Lung (tissue), 12 donors: Measurements from ENCODE around the gene SAP30. TPM values are rescaled to one million over a fixed set of nuclear protein-coding genes. Genes with fewer than 3 reads are reported as not detected.
A peak's percentile ranks its signal among the peaks of the same experiment; 100 is the strongest.

ENCODE experiments used
- ATAC-seq: fragments of 200-7000 bp; cut with Tn5 transposase; one replicate; pipeline ENCODE4 v1.9.1; 2020; ENCODE audit warnings: moderate number of reproducible peaks; ENCODE audit not compliant: insufficient read depth, low FRiP score
- DNase-seq, 3 donors: peaks; one replicate each; pipeline ENCODE4 v3.0.0-alpha.2; 2013 to 2017
- H3K27ac ChIP-seq, 2 donors: one replicate each; pipeline ENCODE4 v1.5.1; 2013; ENCODE audit warnings: mild to moderate bottlenecking in 2 of 2, moderate library complexity in 2 of 2, control low read depth in 1 of 2, inconsistent platforms in 1 of 2, low read depth in 1 of 2, low read length in 1 of 2
- H3K27me3 ChIP-seq, 3 donors: one replicate each; pipeline ENCODE4 v1.5.1; 2013; ENCODE audit warnings: low read length in 2 of 3; ENCODE audit not compliant: control insufficient read depth in 3 of 3, insufficient read depth in 3 of 3
- H3K36me3 ChIP-seq, 4 donors: one replicate each; pipeline ENCODE4 v1.5.1; 2013; ENCODE audit warnings: low read length in 4 of 4, mild to moderate bottlenecking in 1 of 4, moderate library complexity in 1 of 4; ENCODE audit not compliant: control insufficient read depth in 4 of 4, insufficient read depth in 4 of 4
- H3K4me1 ChIP-seq, 5 donors: one replicate each; pipeline ENCODE4 v1.5.1; 2013; ENCODE audit warnings: low read length in 5 of 5, mild to moderate bottlenecking in 2 of 5, moderate library complexity in 1 of 5; ENCODE audit not compliant: control insufficient read depth in 5 of 5, insufficient read depth in 5 of 5
- H3K4me3 ChIP-seq: one replicate; pipeline ENCODE4 v1.5.1; 2013; ENCODE audit warnings: mild to moderate bottlenecking, control low read depth, moderate library complexity
- H3K9ac ChIP-seq, 2 donors: one replicate each; pipeline ENCODE4 v1.5.1; 2013; ENCODE audit warnings: low read length in 2 of 2, control low read depth in 1 of 2; ENCODE audit not compliant: insufficient read depth in 1 of 2
- H3K9me3 ChIP-seq, 4 donors: one replicate each; pipeline ENCODE4 v1.5.1; 2013; ENCODE audit warnings: low read length in 3 of 4, mild to moderate bottlenecking in 1 of 4, moderate library complexity in 1 of 4; ENCODE audit not compliant: control insufficient read depth in 4 of 4, insufficient read depth in 3 of 4
- WGBS, 2 donors: extraction: QIAGEN DNeasy Blood & Tissue Kit; methylation state at CpG; one replicate each; pipeline ENCODE4 v1.1.7; 2013; 5-methylcytosine and 5-hydroxymethylcytosine counted together
- polyA plus RNA-seq, 2 donors: library from polyadenylated mRNA; stranded (reverse); fragments of 200-250 nt; gene quantifications; one replicate each; pipeline ENCODE4 v1.2.1, GENCODE V29; 2013
- total RNA-seq, 2 donors: library from RNA; depleted of rRNA in 1 of 2; stranded (reverse); fragments of >200 nt in 1 of 2; gene quantifications; one replicate each; pipeline ENCODE4 v1.2.1, GENCODE V29; 2014 to 2021
- TF ChIP-seq, protein P1 (sequence below): IDR thresholded peaks from 2 replicates; pipeline ENCODE4 v1.5.1; 2012; ENCODE audit warnings: mild to moderate bottlenecking; ENCODE audit errors: control extremely low read depth, extremely low read depth
- donor health status: control.
- donor health status: control.
- donor health status: Bipolar disorder and iron deficiency.
- donor health status: healthy.
- donor health status: DM: yes; HTN: yes; CAD: no.

The SAP30 gene
- total and polyA plus RNA-seq, 4 donors, result 5.1 to 25.2 (median 12.6) TPM

DNA sequence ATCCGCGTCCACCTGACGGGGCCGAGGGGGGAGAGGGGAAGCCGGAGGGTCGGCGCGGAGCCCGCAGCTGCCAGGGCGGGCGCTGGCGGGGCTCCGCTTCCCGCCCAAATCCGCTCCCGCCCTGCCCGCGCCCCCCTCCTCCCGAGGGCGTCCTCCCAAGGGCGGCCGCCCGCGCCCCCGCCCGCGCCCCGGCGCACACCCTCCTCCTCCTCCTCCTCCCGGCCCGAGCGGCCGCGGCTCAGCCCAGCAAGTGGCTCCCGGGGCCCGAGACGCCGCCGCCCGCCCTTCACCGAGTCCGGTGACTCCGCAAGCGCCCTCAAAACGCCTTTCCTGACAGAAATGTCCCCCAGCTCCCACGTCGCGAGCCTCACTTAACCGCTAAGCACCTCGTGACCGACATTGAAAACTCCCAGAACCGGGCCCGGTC is 37.1 kb upstream of the SAP30 start:
- TF ChIP-seq, protein P1, sequence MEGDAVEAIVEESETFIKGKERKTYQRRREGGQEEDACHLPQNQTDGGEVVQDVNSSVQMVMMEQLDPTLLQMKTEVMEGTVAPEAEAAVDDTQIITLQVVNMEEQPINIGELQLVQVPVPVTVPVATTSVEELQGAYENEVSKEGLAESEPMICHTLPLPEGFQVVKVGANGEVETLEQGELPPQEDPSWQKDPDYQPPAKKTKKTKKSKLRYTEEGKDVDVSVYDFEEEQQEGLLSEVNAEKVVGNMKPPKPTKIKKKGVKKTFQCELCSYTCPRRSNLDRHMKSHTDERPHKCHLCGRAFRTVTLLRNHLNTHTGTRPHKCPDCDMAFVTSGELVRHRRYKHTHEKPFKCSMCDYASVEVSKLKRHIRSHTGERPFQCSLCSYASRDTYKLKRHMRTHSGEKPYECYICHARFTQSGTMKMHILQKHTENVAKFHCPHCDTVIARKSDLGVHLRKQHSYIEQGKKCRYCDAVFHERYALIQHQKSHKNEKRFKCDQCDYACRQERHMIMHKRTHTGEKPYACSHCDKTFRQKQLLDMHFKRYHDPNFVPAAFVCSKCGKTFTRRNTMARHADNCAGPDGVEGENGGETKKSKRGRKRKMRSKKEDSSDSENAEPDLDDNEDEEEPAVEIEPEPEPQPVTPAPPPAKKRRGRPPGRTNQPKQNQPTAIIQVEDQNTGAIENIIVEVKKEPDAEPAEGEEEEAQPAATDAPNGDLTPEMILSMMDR, result no peak
- Histone ChIP-seq H3K4me3 (peak overlapping the region; percentile 88), H3K36me3 (peaks cover 0 to 38% (median 9%) of the 10 kb centered on the region in 4 donors), H3K27ac (peak overlapping the region; percentile 94), H3K4me1 (peaks cover 0 to 31% (median 7%) of the 10 kb centered on the region in 5 donors), H3K9ac (peak overlapping the region; percentile 97 to 98), H3K27me3 (no peaks in the 10 kb centered on the region), H3K9me3 (no peaks in the 10 kb centered on the region)
- DNase-seq (peak; percentile 73 to 86 (median 74)), ATAC-seq (peak; percentile 31)
- 0 to 1% methylated on average over 30 to 52 of the region's 53 CpGs for WGBS, 2 donors

DNA sequence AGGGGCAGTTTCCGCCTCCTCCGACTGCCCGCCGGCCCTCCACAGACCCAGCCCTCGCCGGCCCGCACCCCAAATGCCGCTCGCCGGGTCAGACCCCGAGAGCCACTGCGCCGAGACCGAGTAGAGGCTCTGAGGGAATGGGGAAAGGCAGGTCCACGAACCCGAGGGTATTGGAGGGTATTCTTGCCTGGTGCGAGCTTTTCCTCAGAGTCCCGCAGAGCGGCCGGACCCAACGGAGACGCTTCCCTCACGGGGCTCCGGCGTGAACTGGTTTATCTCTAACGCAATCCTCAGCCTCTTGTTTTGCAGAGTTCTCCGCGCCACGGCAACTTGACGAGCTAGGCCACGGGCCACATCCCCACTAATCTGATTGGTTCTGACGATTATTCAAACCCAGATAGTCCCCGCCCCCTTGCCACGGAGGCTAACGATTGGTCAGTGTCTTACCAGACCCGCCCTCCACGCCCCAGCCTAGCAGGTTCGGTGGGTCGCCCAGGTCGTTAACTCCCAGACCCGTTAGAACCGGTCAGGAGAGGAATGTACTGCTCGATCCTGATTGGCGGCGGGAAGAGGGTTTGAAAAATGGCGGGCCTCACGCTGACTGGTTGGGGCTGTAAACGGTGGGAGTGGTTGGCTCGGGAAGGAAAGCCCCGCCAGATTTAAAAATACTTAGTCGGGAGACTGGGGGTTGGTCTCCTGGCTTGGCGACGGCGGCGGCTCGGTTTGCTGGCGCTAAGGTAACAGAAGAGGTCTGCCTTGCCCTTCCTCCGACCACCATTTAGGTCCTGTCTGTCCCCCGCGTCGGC is 36.5 kb upstream of the SAP30 start, which contains the start of gene HMGB2:
TSS of gene HMGB2 (minus strand) at position 274 of the 806 bp plus-strand sequence. CDS start 709 bp downstream, outside the sequence.
- ATAC-seq (peak; percentile 98), DNase-seq (peak; percentile 100)
- Histone ChIP-seq H3K27me3 (no peaks in the 10 kb centered on the region), H3K4me1 (peaks cover 0 to 31% (median 7%) of the 10 kb centered on the region in 5 donors), H3K27ac (peak within 1 kb of the TSS; percentile 94), H3K36me3 (peaks cover 0 to 34% (median 9%) of the 10 kb centered on the region in 4 donors), H3K9me3 (no peaks in the 10 kb centered on the region), H3K4me3 (peak within 1 kb of the TSS; percentile 88), H3K9ac (peak within 1 kb of the TSS; percentile 97 to 98)
- 0 to 1% methylated on average over 61 of the region's 61 CpGs for WGBS, 2 donors
- TF ChIP-seq, protein P1, result no peak

DNA sequence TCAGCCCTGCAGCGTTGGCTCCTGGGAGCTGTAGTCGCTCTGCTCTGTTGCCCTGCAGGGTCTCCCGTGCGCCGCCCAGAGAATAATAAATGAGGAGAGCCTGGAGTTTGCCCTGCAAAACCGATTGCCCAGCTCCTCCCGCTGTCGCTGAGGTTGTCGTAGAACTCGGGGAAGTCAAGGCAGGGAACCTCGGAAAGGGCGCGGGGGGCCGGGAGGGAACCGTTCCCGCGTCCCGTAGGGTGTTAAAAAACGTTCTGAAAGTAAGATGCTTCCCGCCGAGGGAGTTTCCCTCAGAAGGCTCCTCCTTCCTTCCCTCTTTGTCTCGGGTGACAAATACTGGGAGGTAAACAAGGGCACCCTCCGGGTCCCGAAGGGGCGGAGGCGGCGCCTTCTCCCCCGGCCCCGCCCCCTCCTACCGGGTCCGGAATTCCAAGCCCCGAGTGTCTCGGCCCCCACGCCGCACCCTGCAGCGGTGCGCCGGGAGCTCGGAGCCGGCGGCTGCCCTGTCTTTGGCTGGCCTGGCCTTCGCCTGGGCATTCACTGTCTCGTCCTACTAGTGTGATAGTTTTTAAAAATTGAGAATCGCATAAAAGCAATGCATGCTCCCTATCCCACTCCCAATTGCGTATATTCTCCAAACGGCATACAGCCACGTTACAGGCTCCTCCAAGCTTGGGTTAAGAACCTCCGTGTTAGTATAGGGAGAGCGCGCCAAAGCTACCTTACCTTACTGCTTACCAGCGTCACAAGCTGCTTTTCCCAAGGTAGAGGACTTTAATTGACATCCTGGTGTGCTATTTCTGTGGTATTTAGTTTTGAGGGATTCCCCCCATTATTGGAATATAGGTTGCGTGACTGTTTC is 35.6 kb upstream of the SAP30 start:
- TF ChIP-seq, protein P1, result no peak
- ATAC-seq, result peak; percentile 28
- peak overlapping the region; percentile 38 to 55 for H3K27ac ChIP-seq
- H3K4me1 ChIP-seq, result peaks cover 0 to 31% (median 7%) of the 10 kb centered on the region in 5 donors
- peak overlapping the region; percentile 79 for H3K4me3 ChIP-seq
- DNase-seq, result peak; percentile 89 to 95 (median 93)
- peaks cover 0 to 26% (median 9%) of the 10 kb centered on the region in 4 donors for H3K36me3 ChIP-seq
- peak overlapping the region; percentile 64 to 94 for H3K9ac ChIP-seq
- WGBS, 2 donors, result 2% methylated on average over 52 of the region's 52 CpGs
- no peaks in the 10 kb centered on the region for H3K9me3 ChIP-seq
- H3K27me3 ChIP-seq, result no peaks in the 10 kb centered on the region
